Measurements from ENCODE around the gene FNDC3B. TPM values are rescaled to one million over a fixed set of nuclear protein-coding genes. Genes with fewer than 3 reads are reported as not detected.

The FNDC3B gene
- total and polyA plus RNA-seq, 2 donors (not counting 1 experiment from before 2014, with no cell fraction given), result 1.2 to 9.2 TPM

DNA sequence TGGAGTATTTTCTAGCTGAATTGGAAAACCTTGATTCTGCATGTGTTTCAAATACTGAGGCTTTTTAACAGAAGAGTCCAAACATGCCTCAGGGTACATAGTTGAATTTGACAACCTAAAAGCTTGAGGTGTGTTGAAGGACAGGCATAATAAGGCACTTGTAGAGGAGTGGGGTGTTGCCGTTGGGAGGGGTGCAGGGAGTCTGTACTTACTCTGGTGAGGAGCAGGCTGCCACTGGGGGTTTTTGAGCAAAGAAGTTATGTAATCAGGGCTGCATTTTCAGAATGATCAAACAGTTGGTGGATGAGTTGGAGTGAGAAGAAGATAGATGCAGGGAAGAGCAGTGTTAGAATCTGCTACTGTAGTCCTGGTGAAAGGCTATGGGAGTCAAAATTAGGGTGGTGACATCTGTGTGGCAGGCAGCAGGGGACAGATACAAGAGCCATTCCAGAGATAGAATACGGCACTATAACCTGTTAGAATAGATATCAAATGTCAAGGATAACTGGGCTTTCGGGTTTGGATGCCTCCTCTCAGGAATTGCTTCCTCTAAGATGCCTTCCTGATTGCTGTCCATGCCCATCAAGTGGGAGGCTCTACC is 247.3 kb downstream of the FNDC3B start:
- no peaks in the 10 kb centered on the region for H3K27me3 ChIP-seq (replicated peaks in 1 of 4; ENCODE audit: control extremely low read depth in 1 of 4, control insufficient read depth in 3 of 4, insufficient read depth in 4 of 4, low read length in 3 of 4)
- Mint-ChIP-seq H3K27me3 (no peaks in the 10 kb centered on the region), H3K4me3 (no peak overlapping the region), H3K27ac (no peak overlapping the region), H3K9me3 (ENCODE audit: insufficient read depth) (no peaks in the 10 kb centered on the region), H3K4me1 (peaks cover 8% of the 10 kb centered on the region)
- H3K9me3 ChIP-seq (ENCODE audit: control extremely low read depth in 1 of 3, control insufficient read depth in 2 of 3, insufficient read depth in 1 of 3, low read length in 2 of 3), result no peaks in the 10 kb centered on the region
- H3K36me3 ChIP-seq (replicated peaks in 1 of 2; ENCODE audit: control extremely low read depth in 1 of 2, control insufficient read depth in 1 of 2, extremely low read depth in 1 of 2, insufficient read depth in 2 of 2, low read length in 1 of 2), result no peaks in the 10 kb centered on the region
- H3K4me2 ChIP-seq (replicated peaks; ENCODE audit: low read depth, low read length, poor library complexity, severe bottlenecking), result no peak overlapping the region
- no peak overlapping the region for H3K27ac ChIP-seq (ENCODE audit: low read length in 2 of 2)
- H2AFZ ChIP-seq (ENCODE audit: insufficient read depth, low read depth, low read length, poor library complexity, severe bottlenecking), result no peak overlapping the region
- no peaks in the 10 kb centered on the region for H3K79me2 ChIP-seq (ENCODE audit: control insufficient read depth, insufficient read depth, low read length)
- H3K9ac ChIP-seq (ENCODE audit: low read length), result no peak overlapping the region
- ChIA-PET POLR2A (no interaction called here), CTCF (no interaction called here)
- no peak for TF ChIP-seq CTCF (IDR thresholded peaks at IDR 0.05)
- TF ChIP-seq EZH2 (IDR thresholded peaks at IDR 0.05; ENCODE audit: borderline replicate concordance, insufficient read depth, low read depth, low read length, poor library complexity, severe bottlenecking), result no peak
- no peak for DNase-seq
- H3K4me3 ChIP-seq (ENCODE audit: control extremely low read depth in 1 of 5, extremely low read depth in 1 of 5, insufficient read depth in 1 of 5, low read depth in 2 of 5, low read length in 4 of 5), result no peak overlapping the region
- no peaks in the 10 kb centered on the region for H3K4me1 ChIP-seq (ENCODE audit: control insufficient read depth in 2 of 2, insufficient read depth in 2 of 2, low read length in 2 of 2)
- ATAC-seq (ENCODE audit: low read depth), result no peak
- H4K20me1 ChIP-seq (ENCODE audit: control insufficient read depth, insufficient read depth, low read length, poor library complexity, severe bottlenecking), result no peaks in the 10 kb centered on the region
- WGBS (ENCODE audit: insufficient coverage), result 93% methylated on average over 2 of the region's 3 CpGs
- intact Hi-C loops (cut with micrococcal nuclease), result no loop called here

GRCh38 chr3:172287937-172288477 is 248.6 kb downstream of the FNDC3B start:
- CTCF ChIA-PET, result no interaction called here

More at GRCh38 chr3:172287937-172288477, 248.6 kb downstream of the FNDC3B start:
- no peaks in the 10 kb centered on the region for H3K4me1 ChIP-seq (ENCODE audit: control insufficient read depth in 2 of 2, insufficient read depth in 2 of 2, low read length in 2 of 2)
- H3K9ac ChIP-seq (ENCODE audit: low read length), result no peak overlapping the region
- H3K9me3 Mint-ChIP-seq (ENCODE audit: insufficient read depth), result no peaks in the 10 kb centered on the region
- no peaks in the 10 kb centered on the region for H3K9me3 ChIP-seq (ENCODE audit: control extremely low read depth in 1 of 3, control insufficient read depth in 2 of 3, insufficient read depth in 1 of 3, low read length in 2 of 3)
- H3K27ac ChIP-seq (ENCODE audit: low read length in 2 of 2), result no peak overlapping the region
- H3K27ac Mint-ChIP-seq, result no peak overlapping the region
- no peaks in the 10 kb centered on the region for H3K79me2 ChIP-seq (ENCODE audit: control insufficient read depth, insufficient read depth, low read length)
- H2AFZ ChIP-seq (ENCODE audit: insufficient read depth, low read depth, low read length, poor library complexity, severe bottlenecking), result no peak overlapping the region
- POLR2A ChIA-PET, result no interaction called here
- peaks cover 8% of the 10 kb centered on the region for H3K4me1 Mint-ChIP-seq
- TF ChIP-seq EZH2 (IDR thresholded peaks at IDR 0.05; ENCODE audit: borderline replicate concordance, insufficient read depth, low read depth, low read length, poor library complexity, severe bottlenecking) (no peak), CTCF (IDR thresholded peaks at IDR 0.05) (no peak)
- H3K4me2 ChIP-seq (replicated peaks; ENCODE audit: low read depth, low read length, poor library complexity, severe bottlenecking), result no peak overlapping the region
- H3K27me3 Mint-ChIP-seq, result no peaks in the 10 kb centered on the region
- H3K4me3 Mint-ChIP-seq, result no peak overlapping the region
- DNase-seq (no peak), ATAC-seq (ENCODE audit: low read depth) (no peak)
- H3K4me3 ChIP-seq (ENCODE audit: control extremely low read depth in 1 of 5, extremely low read depth in 1 of 5, insufficient read depth in 1 of 5, low read depth in 2 of 5, low read length in 4 of 5), result no peak overlapping the region
- 94% methylated on average over 3 of the region's 4 CpGs for WGBS (ENCODE audit: insufficient coverage)
- intact Hi-C loops (cut with micrococcal nuclease), result no loop called here
- no peaks in the 10 kb centered on the region for H4K20me1 ChIP-seq (ENCODE audit: control insufficient read depth, insufficient read depth, low read length, poor library complexity, severe bottlenecking)
- no peaks in the 10 kb centered on the region for H3K36me3 ChIP-seq (replicated peaks in 1 of 2; ENCODE audit: control extremely low read depth in 1 of 2, control insufficient read depth in 1 of 2, extremely low read depth in 1 of 2, insufficient read depth in 2 of 2, low read length in 1 of 2)
- H3K27me3 ChIP-seq (replicated peaks in 1 of 4; ENCODE audit: control extremely low read depth in 1 of 4, control insufficient read depth in 3 of 4, insufficient read depth in 4 of 4, low read length in 3 of 4), result no peaks in the 10 kb centered on the region

Data from B cell (primary cell).